Measurements from ENCODE around the gene TLR10.

Gene TLR10

GRCh38 chr4:38788317-38788716 lies 5.5 kb upstream of the TLR10 start:
- no peaks in the 10 kb centered on the region for H3K27me3 ChIP-seq (ENCODE audit: insufficient read depth, poor library complexity, severe bottlenecking)
- ATAC-seq (ENCODE audit: low read depth) = peak; percentile 70
- no peak overlapping the region for H3K27ac ChIP-seq (ENCODE audit: poor library complexity, severe bottlenecking)
- H3K4me1 ChIP-seq (ENCODE audit: insufficient read depth, poor library complexity, severe bottlenecking) = no peaks in the 10 kb centered on the region
- no peak for DNase-seq (ENCODE audit: low spot score)
- H3K9me3 ChIP-seq (ENCODE audit: severe bottlenecking) = no peaks in the 10 kb centered on the region
- H3K4me3 ChIP-seq (ENCODE audit: severe bottlenecking) = no peak overlapping the region
- no peaks in the 10 kb centered on the region for H3K36me3 ChIP-seq (ENCODE audit: low read depth)
- TF ChIP-seq CTCF (IDR thresholded peaks at IDR 0.05; ENCODE audit: poor library complexity, severe bottlenecking) = no peak

GRCh38 chr4:38787693-38788092 lies 4.9 kb upstream of the TLR10 start:
- H3K4me1 ChIP-seq (ENCODE audit: insufficient read depth, poor library complexity, severe bottlenecking) = no peaks in the 10 kb centered on the region
- DNase-seq (ENCODE audit: low spot score) = no peak

GRCh38 chr4:38785901-38786402 lies 3.2 kb upstream of the TLR10 start:
- ATAC-seq (ENCODE audit: low read depth) (no peak), DNase-seq (ENCODE audit: low spot score) (no peak)
- Histone ChIP-seq H3K27me3 (ENCODE audit: insufficient read depth, poor library complexity, severe bottlenecking) (no peaks in the 10 kb centered on the region), H3K4me1 (ENCODE audit: insufficient read depth, poor library complexity, severe bottlenecking) (no peaks in the 10 kb centered on the region), H3K27ac (ENCODE audit: poor library complexity, severe bottlenecking) (no peak overlapping the region), H3K4me3 (ENCODE audit: severe bottlenecking) (no peak overlapping the region), H3K36me3 (ENCODE audit: low read depth) (no peaks in the 10 kb centered on the region), H3K9me3 (ENCODE audit: severe bottlenecking) (no peaks in the 10 kb centered on the region)
- TF ChIP-seq CTCF (IDR thresholded peaks at IDR 0.05; ENCODE audit: poor library complexity, severe bottlenecking) = no peak

More at GRCh38 chr4:38787693-38788092, 4.9 kb upstream of the TLR10 start:
- H3K9me3 ChIP-seq (ENCODE audit: severe bottlenecking) = no peaks in the 10 kb centered on the region
- no peak overlapping the region for H3K4me3 ChIP-seq (ENCODE audit: severe bottlenecking)
- no peaks in the 10 kb centered on the region for H3K36me3 ChIP-seq (ENCODE audit: low read depth)
- TF ChIP-seq CTCF (IDR thresholded peaks at IDR 0.05; ENCODE audit: poor library complexity, severe bottlenecking) = no peak
- ATAC-seq (ENCODE audit: low read depth) = no peak
- no peaks in the 10 kb centered on the region for H3K27me3 ChIP-seq (ENCODE audit: insufficient read depth, poor library complexity, severe bottlenecking)
- H3K27ac ChIP-seq (ENCODE audit: poor library complexity, severe bottlenecking) = no peak overlapping the region

GRCh38 chr4:38785041-38785790 lies 2.4 kb upstream of the TLR10 start:
- Histone ChIP-seq H3K9me3 (ENCODE audit: severe bottlenecking) (no peaks in the 10 kb centered on the region), H3K36me3 (ENCODE audit: low read depth) (no peaks in the 10 kb centered on the region), H3K27me3 (ENCODE audit: insufficient read depth, poor library complexity, severe bottlenecking) (no peaks in the 10 kb centered on the region), H3K4me3 (ENCODE audit: severe bottlenecking) (no peak overlapping the region), H3K4me1 (ENCODE audit: insufficient read depth, poor library complexity, severe bottlenecking) (no peaks in the 10 kb centered on the region), H3K27ac (ENCODE audit: poor library complexity, severe bottlenecking) (no peak overlapping the region)
- TF ChIP-seq CTCF (IDR thresholded peaks at IDR 0.05; ENCODE audit: poor library complexity, severe bottlenecking) = no peak
- ATAC-seq (ENCODE audit: low read depth) (no peak), DNase-seq (ENCODE audit: low spot score) (no peak)

GRCh38 chr4:38784141-38784540 lies 1.4 kb upstream of the TLR10 start:
- Histone ChIP-seq H3K36me3 (ENCODE audit: low read depth) (no peaks in the 10 kb centered on the region), H3K9me3 (ENCODE audit: severe bottlenecking) (no peaks in the 10 kb centered on the region), H3K27me3 (ENCODE audit: insufficient read depth, poor library complexity, severe bottlenecking) (no peaks in the 10 kb centered on the region), H3K27ac (ENCODE audit: poor library complexity, severe bottlenecking) (no peak overlapping the region), H3K4me1 (ENCODE audit: insufficient read depth, poor library complexity, severe bottlenecking) (no peaks in the 10 kb centered on the region), H3K4me3 (ENCODE audit: severe bottlenecking) (no peak overlapping the region)
- ATAC-seq (ENCODE audit: low read depth) (no peak), DNase-seq (ENCODE audit: low spot score) (no peak)
- no peak for TF ChIP-seq CTCF (IDR thresholded peaks at IDR 0.05; ENCODE audit: poor library complexity, severe bottlenecking)
